Measurements from ENCODE around the gene KCP. TPM values are rescaled to one million over a fixed set of nuclear protein-coding genes. Genes with fewer than 3 reads are reported as not detected.
A peak's percentile ranks its signal among the peaks of the same experiment; 100 is the strongest.

The KCP gene
- total and polyA plus RNA-seq, 10 of the 15 experiments (the other 5 are each of a cell fraction or from before 2014, with no cell fraction given) = 0.05 to 7.8 (median 2.5) TPM

DNA sequence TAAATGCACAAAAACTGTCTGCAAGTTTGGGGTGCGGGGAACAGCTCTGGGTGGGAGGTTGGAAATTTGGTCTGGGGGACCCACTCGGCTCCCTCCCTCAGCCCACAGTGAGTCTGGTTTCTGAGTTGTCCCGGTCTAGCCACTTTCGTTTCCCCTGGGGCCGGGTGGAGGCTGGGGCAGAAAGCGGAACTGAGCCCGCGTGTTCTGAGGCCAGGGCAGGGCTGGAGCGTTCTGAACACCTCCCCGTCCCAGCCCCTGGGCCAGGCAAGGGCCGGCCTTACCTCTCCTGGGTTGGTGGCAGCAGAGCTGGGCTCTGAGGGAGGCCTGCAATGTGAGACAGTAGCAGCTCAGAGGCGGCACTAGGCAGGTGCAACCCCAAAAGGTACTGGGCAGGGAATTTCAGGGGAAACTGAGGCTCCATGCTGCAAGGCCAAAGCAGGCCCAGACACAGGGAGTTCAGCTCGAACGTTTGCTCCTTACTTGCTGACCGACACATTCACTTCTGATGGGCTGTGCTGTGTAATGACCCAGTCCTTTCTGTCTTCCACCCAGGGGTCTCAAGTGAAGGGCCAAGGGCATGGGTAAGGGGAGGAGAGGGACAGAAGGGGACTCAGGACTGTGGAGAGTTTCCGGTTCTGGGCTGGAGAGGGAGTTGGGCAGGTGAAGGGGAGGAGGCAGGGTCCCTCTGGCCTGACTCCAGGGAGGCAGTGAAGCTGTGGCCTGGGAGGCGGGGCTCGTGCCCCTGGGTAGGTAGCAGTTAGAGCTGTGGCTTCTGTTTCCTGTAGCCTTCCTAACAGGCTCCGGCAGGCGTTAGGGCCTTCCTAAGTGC is 30.2 kb upstream of the KCP start (continued):
- TF ChIP-seq IRF4 (IDR thresholded peaks at IDR 0.05; ENCODE audit: low read depth, low read length) (peak; percentile 80), IKZF2 (IDR thresholded peaks at IDR 0.05) (peak; percentile 82 to 84), FOXK2 (IDR thresholded peaks at IDR 0.05) (no peak), EGR1 (IDR thresholded peaks at IDR 0.05; ENCODE audit: borderline replicate concordance in 1 of 2, low read depth in 2 of 2, low read length in 2 of 2) (peak in 1 of 2 experiments; percentile 37; a peak in 1 of 3 replicates), KLF5 (IDR thresholded peaks at IDR 0.05; ENCODE audit: partially characterized antibody) (no peak), BCL11A (IDR thresholded peaks at IDR 0.05; ENCODE audit: low read depth, low read length) (peak; percentile 85), ZNF217 (IDR thresholded peaks at IDR 0.05) (no peak), HDAC6 (IDR thresholded peaks at IDR 0.05; ENCODE audit: unreplicated experiment) (no peak), ZBED1 (IDR thresholded peaks at IDR 0.05; ENCODE audit: borderline replicate concordance) (peak; percentile 60; the same call in 1 of the 2 replicates), RFX5 (IDR thresholded peaks at IDR 0.05; ENCODE audit: low read depth, low read length) (0 out of 2 replicates have a peak, but pooled peaks have one; percentile 16), SMAD1 (IDR thresholded peaks at IDR 0.05; ENCODE audit: low read depth, partially characterized antibody) (peak; percentile 37), TCF12 (IDR thresholded peaks at IDR 0.05; ENCODE audit: low read depth, low read length) (peak; percentile 76), FOS (IDR thresholded peaks at IDR 0.05; ENCODE audit: borderline replicate concordance, extremely low read depth, insufficient read length) (no peak), CBX5 (IDR thresholded peaks at IDR 0.05; ENCODE audit: low read depth) (no peak), CBFB (IDR thresholded peaks at IDR 0.05; ENCODE audit: low read depth) (peak; percentile 75), POU2F2 (IDR thresholded peaks at IDR 0.05; ENCODE audit: borderline replicate concordance, low read depth, low read length) (peak; percentile 79; the same call in 2 of the 3 replicates)
- TF ChIP-seq, protein P1, sequence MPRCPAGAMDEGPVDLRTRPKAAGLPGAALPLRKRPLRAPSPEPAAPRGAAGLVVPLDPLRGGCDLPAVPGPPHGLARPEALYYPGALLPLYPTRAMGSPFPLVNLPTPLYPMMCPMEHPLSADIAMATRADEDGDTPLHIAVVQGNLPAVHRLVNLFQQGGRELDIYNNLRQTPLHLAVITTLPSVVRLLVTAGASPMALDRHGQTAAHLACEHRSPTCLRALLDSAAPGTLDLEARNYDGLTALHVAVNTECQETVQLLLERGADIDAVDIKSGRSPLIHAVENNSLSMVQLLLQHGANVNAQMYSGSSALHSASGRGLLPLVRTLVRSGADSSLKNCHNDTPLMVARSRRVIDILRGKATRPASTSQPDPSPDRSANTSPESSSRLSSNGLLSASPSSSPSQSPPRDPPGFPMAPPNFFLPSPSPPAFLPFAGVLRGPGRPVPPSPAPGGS (IDR thresholded peaks at IDR 0.05; ENCODE audit: borderline replicate concordance, insufficient read depth, low read depth, low read length, poor library complexity, severe bottlenecking) = peak; percentile 73
- TF ChIP-seq, protein P2, sequence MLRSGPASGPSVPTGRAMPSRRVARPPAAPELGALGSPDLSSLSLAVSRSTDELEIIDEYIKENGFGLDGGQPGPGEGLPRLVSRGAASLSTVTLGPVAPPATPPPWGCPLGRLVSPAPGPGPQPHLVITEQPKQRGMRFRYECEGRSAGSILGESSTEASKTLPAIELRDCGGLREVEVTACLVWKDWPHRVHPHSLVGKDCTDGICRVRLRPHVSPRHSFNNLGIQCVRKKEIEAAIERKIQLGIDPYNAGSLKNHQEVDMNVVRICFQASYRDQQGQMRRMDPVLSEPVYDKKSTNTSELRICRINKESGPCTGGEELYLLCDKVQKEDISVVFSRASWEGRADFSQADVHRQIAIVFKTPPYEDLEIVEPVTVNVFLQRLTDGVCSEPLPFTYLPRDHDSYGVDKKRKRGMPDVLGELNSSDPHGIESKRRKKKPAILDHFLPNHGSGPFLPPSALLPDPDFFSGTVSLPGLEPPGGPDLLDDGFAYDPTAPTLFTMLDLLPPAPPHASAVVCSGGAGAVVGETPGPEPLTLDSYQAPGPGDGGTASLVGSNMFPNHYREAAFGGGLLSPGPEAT (IDR thresholded peaks at IDR 0.05; ENCODE audit: low read depth) = 0 out of 2 replicates have a peak, but pooled peaks have one; percentile 30
- TF ChIP-seq, protein P3, sequence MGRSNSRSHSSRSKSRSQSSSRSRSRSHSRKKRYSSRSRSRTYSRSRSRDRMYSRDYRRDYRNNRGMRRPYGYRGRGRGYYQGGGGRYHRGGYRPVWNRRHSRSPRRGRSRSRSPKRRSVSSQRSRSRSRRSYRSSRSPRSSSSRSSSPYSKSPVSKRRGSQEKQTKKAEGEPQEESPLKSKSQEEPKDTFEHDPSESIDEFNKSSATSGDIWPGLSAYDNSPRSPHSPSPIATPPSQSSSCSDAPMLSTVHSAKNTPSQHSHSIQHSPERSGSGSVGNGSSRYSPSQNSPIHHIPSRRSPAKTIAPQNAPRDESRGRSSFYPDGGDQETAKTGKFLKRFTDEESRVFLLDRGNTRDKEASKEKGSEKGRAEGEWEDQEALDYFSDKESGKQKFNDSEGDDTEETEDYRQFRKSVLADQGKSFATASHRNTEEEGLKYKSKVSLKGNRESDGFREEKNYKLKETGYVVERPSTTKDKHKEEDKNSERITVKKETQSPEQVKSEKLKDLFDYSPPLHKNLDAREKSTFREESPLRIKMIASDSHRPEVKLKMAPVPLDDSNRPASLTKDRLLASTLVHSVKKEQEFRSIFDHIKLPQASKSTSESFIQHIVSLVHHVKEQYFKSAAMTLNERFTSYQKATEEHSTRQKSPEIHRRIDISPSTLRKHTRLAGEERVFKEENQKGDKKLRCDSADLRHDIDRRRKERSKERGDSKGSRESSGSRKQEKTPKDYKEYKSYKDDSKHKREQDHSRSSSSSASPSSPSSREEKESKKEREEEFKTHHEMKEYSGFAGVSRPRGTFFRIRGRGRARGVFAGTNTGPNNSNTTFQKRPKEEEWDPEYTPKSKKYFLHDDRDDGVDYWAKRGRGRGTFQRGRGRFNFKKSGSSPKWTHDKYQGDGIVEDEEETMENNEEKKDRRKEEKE (IDR thresholded peaks at IDR 0.05) = no peak
- TF ChIP-seq, protein P4, sequence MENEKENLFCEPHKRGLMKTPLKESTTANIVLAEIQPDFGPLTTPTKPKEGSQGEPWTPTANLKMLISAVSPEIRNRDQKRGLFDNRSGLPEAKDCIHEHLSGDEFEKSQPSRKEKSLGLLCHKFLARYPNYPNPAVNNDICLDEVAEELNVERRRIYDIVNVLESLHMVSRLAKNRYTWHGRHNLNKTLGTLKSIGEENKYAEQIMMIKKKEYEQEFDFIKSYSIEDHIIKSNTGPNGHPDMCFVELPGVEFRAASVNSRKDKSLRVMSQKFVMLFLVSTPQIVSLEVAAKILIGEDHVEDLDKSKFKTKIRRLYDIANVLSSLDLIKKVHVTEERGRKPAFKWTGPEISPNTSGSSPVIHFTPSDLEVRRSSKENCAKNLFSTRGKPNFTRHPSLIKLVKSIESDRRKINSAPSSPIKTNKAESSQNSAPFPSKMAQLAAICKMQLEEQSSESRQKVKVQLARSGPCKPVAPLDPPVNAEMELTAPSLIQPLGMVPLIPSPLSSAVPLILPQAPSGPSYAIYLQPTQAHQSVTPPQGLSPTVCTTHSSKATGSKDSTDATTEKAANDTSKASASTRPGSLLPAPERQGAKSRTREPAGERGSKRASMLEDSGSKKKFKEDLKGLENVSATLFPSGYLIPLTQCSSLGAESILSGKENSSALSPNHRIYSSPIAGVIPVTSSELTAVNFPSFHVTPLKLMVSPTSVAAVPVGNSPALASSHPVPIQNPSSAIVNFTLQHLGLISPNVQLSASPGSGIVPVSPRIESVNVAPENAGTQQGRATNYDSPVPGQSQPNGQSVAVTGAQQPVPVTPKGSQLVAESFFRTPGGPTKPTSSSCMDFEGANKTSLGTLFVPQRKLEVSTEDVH (IDR thresholded peaks at IDR 0.05; ENCODE audit: low read depth, partially characterized antibody) = no peak

All from GM12878 (cell line).